NCI-H510A (cell line): ENCODE data around the gene HSD11B2.

Experiments used
- DNase-seq: peaks from one replicate; lab custom pipeline; 2025; lab: John Stamatoyannopoulos, UW

The HSD11B2 gene

DNA sequence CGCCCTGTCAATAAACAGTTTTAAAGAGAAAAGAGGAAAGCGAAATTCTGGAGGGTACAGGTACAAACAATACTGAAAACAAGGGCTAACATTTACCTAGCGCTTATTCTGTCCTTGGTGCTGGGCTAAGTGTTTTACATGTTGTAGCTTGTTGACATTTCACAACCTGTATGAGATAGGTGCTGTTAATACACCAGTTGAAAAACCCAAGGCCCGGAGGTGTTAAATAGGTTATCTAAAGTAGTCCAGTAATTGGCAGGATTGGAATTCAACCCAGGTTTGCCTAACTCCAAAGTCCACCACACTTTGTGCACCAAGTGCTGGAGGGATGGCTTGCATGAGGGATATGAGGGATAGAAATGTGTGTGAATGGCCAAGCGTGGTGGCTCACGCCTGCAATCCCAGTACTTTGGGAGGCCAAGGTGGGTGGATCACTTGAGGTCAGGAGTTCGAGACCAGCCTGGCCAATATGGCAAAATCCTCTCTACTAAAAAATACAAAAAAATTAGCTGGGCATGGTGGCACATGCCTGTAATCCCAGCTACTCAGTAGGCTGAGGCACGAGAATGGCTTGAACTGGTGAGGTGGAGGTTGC is 47.1 kb downstream of the HSD11B2 start:
- DNase-seq, result no peak

DNA sequence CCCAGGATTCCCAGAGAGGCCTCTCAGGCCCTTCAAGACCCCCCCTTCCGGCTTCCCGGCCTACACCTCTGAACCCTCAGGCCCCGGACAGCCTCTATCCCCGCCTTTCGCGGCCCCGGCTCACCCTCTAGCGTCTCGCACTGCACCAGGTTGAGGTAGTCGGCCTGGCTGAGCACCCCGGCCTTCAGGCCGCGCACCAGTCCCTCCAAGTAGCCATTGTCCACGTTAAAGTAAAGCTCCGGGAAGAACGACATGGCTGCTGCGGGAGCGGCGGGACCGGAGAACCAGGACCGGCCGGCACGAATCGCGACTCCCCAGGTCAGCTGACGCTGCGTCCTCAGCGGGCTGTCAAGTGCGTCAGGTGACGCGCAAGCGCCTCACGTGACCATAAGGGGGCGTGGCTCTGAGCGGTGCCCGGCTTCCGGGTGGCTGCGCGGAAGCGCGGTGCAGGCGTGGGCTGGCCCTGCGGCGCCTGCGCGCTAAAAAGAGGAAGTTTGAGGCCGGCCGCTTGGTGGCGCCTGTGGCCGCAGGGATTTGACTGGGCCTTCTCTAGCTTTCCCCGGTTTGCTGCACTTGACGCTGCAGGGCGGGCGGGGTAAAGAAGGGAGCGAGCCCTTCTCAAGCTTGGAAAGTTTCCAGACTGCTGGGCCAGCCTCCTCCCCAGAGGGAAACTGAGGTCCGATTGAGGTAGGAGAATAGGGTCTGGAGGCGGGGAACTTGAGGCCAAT is 50.1 kb downstream of the HSD11B2 start, which contains the start of gene ATP6V0D1:
Gene ATP6V0D1, minus strand, starts transcription at position 325 of the 728 bp plus-strand sequence. Its CDS starts 71 bp downstream, at position 254.
- peak; percentile 77 for DNase-seq

DNA sequence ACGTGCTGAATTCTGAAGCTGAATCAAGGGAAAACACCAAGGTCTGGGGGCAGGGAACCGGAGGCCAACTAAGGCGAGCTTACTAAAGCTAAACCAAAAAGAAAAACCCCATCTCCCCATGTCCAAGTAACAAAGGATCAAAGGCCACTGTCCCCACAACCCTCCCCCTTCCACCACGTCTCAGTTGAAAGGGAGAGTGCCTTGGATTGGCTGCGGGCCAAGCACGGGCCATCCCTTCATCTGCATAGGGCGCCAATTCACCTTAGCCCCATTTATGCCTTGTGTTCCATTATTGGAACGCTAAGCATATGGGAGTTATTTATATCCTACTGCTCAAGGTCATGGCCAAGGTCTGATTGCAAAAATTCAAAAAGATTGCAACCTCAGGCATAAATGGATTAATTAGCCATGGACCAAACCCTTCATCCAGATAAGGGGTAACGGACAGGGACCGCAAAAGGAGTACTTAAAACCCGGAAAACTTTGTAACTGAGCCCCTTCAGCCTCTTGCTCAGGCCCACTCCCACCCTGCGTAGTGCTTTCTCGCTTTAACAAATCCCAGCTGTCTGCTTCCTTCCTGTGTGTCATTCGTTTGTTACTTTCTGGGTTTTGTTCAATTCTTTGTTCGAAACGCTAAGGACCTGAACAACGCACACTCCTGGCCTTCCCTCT is 50.8 kb downstream of the HSD11B2 start:
- DNase-seq, result no peak

DNA sequence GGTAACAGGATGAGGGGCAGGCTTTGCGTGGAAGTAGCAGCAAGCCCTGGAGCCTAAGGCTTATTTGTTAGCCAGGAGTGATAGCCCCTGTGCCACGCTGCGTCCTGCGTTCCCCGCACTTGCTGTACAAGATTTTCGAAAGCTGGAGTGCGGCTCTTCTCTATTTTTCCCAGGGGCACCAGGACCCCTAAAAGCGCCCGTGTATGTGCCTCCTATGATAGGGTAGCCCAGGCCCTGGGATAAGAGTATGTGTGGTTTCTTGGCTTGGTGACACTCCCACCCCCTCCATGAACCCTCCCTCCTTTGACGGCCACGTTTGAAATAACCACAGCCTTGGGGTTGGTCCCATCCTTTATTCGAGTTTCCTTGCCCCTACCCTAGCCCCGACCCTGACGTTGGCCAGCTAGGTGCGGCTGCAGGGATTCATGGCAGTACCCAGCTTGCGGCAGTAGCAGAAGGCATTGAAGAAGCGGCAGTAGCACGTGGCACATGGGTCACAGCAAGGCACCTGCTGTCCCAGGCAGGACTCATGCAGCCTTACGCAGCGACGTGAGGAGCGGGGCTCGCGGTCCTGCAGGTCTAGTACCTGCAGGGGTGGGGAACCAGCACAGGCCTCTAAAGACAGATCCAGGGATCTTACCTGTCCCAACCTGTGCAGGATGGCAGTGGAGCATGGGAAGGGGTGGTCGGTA is 51.5 kb downstream of the HSD11B2 start:
- no peak for DNase-seq

DNA sequence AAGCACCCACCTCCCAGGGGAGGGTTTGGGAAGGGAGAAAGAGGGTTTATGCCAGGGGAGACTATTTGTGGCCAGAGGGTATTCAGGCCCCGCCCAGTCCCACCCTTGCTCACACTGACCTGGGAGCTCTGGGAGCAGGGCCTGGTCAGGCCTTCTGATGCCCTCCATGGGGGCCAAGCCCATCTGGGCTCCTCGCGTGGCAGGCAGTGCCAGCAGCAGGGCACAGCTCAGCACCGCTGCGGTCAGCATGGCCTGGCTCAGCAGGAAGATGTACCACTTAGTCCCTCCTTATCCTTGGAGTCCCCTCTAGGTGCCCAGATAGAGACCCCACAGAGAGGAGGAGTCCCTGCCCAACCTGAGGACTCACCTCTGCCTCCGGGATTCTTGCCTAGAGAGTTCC is 52.2 kb downstream of the HSD11B2 start, which contains the start of gene AGRP:
Gene AGRP, minus strand, starts transcription at position 398 of the 400 bp plus-strand sequence. Its CDS starts 149 bp downstream, at position 249.
- DNase-seq, result no peak

DNA sequence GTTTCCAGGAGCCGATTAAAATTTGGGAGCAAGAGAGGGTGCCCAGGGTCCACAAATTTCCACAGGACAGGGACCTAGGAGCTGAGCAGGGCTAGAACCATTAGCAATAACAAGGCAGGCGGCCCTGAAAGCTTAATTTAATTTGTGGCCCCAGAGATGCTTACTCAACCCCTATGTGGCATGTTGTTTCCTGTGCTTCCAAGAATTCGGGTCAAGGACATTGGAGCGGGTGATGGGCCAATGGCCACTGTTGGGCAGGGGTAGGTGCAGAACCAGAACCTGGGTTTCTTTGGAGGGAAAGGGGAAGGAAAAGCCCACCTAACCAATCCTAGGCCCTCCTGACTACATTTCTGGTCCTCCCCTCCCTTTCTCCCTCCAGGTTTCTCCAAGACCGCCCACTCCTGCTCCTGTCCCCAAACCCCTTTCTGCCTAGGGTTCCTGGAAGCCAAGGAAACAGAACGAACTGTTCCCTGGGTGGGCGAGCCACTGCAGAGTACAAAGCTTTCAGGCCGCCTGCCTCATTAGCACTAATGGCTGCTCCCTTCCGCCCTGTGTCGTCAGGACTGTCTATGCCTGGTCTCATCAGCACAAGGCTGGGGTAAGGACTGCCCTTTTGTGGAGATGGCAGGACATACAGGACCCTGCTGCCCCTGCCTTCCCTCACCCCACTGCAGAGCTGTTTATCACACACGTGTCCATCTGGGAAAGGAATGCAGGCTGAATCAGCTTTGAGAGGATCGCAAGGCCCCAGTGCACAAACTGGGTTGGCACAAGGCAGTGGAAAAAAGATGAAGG is 53.0 kb downstream of the HSD11B2 start:
- no peak for DNase-seq

DNA sequence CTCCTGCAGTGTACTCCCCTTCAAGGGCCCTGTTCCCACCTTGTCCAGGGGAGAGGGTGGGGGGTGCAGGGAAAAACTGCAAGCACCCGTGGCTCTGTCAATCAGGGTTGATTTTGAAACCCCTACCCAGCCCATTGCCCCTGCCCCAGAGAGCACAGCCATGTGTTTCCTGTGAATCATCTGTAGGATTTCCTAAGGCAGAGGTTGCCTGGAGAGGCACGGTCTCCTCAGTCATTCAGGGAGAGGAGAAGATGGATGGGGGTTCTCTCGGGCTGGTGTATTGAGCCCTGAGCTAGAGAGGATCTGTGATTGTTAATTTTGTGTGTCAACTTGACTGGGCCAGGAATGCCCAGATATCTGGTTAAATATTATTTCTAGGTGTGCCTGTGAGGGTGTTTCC is 55.9 kb downstream of the HSD11B2 start:
- DNase-seq, result no peak
